WTC11 (cell line): ENCODE data around the gene PNP.

Experiments
- CREB1 ChIP-seq: sonication (generic); formaldehyde crosslinking; IDR thresholded peaks from 2 replicates; pipeline ENCODE4 v1.8.0; 2023; ENCODE audit warnings: mild to moderate bottlenecking, missing genetic modification reagents
- NR1H2 ChIP-seq: sonication (generic); formaldehyde crosslinking; IDR thresholded peaks from 2 replicates; pipeline ENCODE4 v1.9.0; 2021; ENCODE audit warnings: mild to moderate bottlenecking, moderate library complexity, missing genetic modification reagents
- OVOL2 ChIP-seq: fragments of 250-450 bp; sonication (Bioruptor Pico); IDR thresholded peaks from 2 replicates; pipeline ENCODE4 v1.9.0; 2021; ENCODE audit warnings: mild to moderate bottlenecking, borderline replicate concordance
- SP1 ChIP-seq: sonication (generic); formaldehyde crosslinking; conservative IDR thresholded peaks from 2 replicates; pipeline ENCODE4 v1.8.1; 2022; ENCODE audit warnings: missing genetic modification reagents
- TEAD4 ChIP-seq: sonication (generic); formaldehyde crosslinking; IDR thresholded peaks from 2 replicates; pipeline ENCODE4 v1.8.0; 2022; ENCODE audit warnings: mild to moderate bottlenecking, missing genetic modification reagents
- ZNF416 ChIP-seq: fragments of 250-450 bp; sonication (Bioruptor Pico); IDR thresholded peaks from 2 replicates; pipeline ENCODE4 v1.9.0; 2021; ENCODE audit warnings: mild to moderate bottlenecking, inconsistent platforms
- TF ChIP-seq, protein P1 (sequence below): sonication (generic); formaldehyde crosslinking; IDR thresholded peaks from 2 replicates; pipeline ENCODE4 v1.8.1; 2023; ENCODE audit warnings: mild to moderate bottlenecking, missing genetic modification reagents, moderate library complexity
- TF ChIP-seq, protein P2 (sequence below): sonication (generic); formaldehyde crosslinking; IDR thresholded peaks from 2 replicates; pipeline ENCODE4 v1.8.1; 2022; ENCODE audit warnings: low read depth, missing genetic modification reagents, borderline replicate concordance
- TF ChIP-seq, protein P3 (sequence below): fragments of 200-600 bp; IDR thresholded peaks from 2 replicates; pipeline ENCODE4 v1.8.0; 2022; ENCODE audit warnings: antibody characterized with exemption
- TF ChIP-seq, protein P4 (sequence below): sonication (generic); formaldehyde crosslinking; IDR thresholded peaks from 2 replicates; pipeline ENCODE4 v1.8.0; 2022; ENCODE audit warnings: mild to moderate bottlenecking, missing genetic modification reagents
- TF ChIP-seq, protein P5 (sequence below): sonication (generic); formaldehyde crosslinking; IDR thresholded peaks from 2 replicates; pipeline ENCODE4 v1.8.0; 2023; ENCODE audit warnings: missing genetic modification reagents, mild to moderate bottlenecking, borderline replicate concordance

DNA sequence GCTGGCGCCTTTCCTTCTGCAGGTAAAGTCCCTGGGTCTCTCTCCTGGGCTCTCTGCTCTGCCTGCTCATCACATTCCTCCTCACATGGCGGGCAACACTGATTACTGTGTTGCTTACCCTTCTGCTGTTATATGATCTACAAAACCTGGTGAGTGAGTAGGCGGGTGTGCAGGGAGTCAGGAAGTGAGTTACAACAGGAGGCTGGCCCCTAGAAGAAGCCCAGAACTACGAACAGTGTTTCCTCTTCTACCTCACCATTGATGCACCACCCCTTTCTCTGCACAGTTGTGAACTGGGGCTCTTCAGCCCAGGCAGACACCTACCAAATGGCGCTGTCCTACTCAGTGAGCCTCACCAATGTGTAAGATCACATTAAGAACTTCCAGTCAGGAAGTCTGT is 28.3 kb upstream of the PNP start:
- TF ChIP-seq, protein P1, sequence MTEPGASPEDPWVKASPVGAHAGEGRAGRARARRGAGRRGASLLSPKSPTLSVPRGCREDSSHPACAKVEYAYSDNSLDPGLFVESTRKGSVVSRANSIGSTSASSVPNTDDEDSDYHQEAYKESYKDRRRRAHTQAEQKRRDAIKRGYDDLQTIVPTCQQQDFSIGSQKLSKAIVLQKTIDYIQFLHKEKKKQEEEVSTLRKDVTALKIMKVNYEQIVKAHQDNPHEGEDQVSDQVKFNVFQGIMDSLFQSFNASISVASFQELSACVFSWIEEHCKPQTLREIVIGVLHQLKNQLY = no peak
- TF ChIP-seq, protein P2, sequence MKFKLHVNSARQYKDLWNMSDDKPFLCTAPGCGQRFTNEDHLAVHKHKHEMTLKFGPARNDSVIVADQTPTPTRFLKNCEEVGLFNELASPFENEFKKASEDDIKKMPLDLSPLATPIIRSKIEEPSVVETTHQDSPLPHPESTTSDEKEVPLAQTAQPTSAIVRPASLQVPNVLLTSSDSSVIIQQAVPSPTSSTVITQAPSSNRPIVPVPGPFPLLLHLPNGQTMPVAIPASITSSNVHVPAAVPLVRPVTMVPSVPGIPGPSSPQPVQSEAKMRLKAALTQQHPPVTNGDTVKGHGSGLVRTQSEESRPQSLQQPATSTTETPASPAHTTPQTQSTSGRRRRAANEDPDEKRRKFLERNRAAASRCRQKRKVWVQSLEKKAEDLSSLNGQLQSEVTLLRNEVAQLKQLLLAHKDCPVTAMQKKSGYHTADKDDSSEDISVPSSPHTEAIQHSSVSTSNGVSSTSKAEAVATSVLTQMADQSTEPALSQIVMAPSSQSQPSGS (CRISPR knock-in tag) = no peak
- TF ChIP-seq, protein P3, sequence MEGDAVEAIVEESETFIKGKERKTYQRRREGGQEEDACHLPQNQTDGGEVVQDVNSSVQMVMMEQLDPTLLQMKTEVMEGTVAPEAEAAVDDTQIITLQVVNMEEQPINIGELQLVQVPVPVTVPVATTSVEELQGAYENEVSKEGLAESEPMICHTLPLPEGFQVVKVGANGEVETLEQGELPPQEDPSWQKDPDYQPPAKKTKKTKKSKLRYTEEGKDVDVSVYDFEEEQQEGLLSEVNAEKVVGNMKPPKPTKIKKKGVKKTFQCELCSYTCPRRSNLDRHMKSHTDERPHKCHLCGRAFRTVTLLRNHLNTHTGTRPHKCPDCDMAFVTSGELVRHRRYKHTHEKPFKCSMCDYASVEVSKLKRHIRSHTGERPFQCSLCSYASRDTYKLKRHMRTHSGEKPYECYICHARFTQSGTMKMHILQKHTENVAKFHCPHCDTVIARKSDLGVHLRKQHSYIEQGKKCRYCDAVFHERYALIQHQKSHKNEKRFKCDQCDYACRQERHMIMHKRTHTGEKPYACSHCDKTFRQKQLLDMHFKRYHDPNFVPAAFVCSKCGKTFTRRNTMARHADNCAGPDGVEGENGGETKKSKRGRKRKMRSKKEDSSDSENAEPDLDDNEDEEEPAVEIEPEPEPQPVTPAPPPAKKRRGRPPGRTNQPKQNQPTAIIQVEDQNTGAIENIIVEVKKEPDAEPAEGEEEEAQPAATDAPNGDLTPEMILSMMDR = no peak
- TF ChIP-seq NR1H2 (no peak), OVOL2 (CRISPR knock-in tag) (no peak), TEAD4 (no peak), SP1 (CRISPR knock-in tag) (no peak), ZNF416 (CRISPR knock-in tag) (no peak), CREB1 (CRISPR knock-in tag) (no peak)
- TF ChIP-seq, protein P4, sequence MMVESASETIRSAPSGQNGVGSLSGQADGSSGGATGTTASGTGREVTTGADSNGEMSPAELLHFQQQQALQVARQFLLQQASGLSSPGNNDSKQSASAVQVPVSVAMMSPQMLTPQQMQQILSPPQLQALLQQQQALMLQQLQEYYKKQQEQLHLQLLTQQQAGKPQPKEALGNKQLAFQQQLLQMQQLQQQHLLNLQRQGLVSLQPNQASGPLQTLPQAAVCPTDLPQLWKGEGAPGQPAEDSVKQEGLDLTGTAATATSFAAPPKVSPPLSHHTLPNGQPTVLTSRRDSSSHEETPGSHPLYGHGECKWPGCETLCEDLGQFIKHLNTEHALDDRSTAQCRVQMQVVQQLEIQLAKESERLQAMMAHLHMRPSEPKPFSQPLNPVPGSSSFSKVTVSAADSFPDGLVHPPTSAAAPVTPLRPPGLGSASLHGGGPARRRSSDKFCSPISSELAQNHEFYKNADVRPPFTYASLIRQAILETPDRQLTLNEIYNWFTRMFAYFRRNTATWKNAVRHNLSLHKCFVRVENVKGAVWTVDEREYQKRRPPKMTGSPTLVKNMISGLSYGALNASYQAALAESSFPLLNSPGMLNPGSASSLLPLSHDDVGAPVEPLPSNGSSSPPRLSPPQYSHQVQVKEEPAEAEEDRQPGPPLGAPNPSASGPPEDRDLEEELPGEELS (CRISPR knock-in tag) = no peak
- TF ChIP-seq, protein P5, sequence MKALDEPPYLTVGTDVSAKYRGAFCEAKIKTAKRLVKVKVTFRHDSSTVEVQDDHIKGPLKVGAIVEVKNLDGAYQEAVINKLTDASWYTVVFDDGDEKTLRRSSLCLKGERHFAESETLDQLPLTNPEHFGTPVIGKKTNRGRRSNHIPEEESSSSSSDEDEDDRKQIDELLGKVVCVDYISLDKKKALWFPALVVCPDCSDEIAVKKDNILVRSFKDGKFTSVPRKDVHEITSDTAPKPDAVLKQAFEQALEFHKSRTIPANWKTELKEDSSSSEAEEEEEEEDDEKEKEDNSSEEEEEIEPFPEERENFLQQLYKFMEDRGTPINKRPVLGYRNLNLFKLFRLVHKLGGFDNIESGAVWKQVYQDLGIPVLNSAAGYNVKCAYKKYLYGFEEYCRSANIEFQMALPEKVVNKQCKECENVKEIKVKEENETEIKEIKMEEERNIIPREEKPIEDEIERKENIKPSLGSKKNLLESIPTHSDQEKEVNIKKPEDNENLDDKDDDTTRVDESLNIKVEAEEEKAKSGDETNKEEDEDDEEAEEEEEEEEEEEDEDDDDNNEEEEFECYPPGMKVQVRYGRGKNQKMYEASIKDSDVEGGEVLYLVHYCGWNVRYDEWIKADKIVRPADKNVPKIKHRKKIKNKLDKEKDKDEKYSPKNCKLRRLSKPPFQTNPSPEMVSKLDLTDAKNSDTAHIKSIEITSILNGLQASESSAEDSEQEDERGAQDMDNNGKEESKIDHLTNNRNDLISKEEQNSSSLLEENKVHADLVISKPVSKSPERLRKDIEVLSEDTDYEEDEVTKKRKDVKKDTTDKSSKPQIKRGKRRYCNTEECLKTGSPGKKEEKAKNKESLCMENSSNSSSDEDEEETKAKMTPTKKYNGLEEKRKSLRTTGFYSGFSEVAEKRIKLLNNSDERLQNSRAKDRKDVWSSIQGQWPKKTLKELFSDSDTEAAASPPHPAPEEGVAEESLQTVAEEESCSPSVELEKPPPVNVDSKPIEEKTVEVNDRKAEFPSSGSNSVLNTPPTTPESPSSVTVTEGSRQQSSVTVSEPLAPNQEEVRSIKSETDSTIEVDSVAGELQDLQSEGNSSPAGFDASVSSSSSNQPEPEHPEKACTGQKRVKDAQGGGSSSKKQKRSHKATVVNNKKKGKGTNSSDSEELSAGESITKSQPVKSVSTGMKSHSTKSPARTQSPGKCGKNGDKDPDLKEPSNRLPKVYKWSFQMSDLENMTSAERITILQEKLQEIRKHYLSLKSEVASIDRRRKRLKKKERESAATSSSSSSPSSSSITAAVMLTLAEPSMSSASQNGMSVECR (CRISPR knock-in tag) = no peak
